Measurements from ENCODE around the gene BANK1. TPM values are rescaled to one million over a fixed set of nuclear protein-coding genes. Genes with fewer than 3 reads are reported as not detected.

Gene BANK1
- total RNA-seq, 1 donor from 2014 or later = 12.2 TPM

- no peaks in the 10 kb centered on the region for H3K4me1 ChIP-seq
- TF ChIP-seq CTCF (IDR thresholded peaks at IDR 0.05) = no peak
These were observed 121.1 kb downstream of the BANK1 start for GRCh38 chr4:101911616-101912015.

GRCh38 chr4:101914761-101915160 lies 124.2 kb downstream of the BANK1 start:
- DNase-seq (no peak), ATAC-seq (no peak)
- H3K27me3 ChIP-seq (ENCODE audit: low read depth) = no peaks in the 10 kb centered on the region
- no peak overlapping the region for H3K27ac ChIP-seq
- no peaks in the 10 kb centered on the region for H3K4me1 ChIP-seq
- no peaks in the 10 kb centered on the region for H3K36me3 ChIP-seq
- TF ChIP-seq CTCF (IDR thresholded peaks at IDR 0.05) = no peak
- no peak overlapping the region for H3K4me3 ChIP-seq
- no peaks in the 10 kb centered on the region for H3K9me3 ChIP-seq
- intact Hi-C loops (cut with DNase I) = no loop called here

More at GRCh38 chr4:101911616-101912015, 121.1 kb downstream of the BANK1 start:
- H3K27me3 ChIP-seq (ENCODE audit: low read depth) = no peaks in the 10 kb centered on the region
- no peak overlapping the region for H3K27ac ChIP-seq
- H3K4me3 ChIP-seq = no peak overlapping the region
- intact Hi-C loops (cut with DNase I) = no loop called here
- ATAC-seq (no peak), DNase-seq (no peak)
- H3K36me3 ChIP-seq = no peaks in the 10 kb centered on the region
- H3K9me3 ChIP-seq = no peaks in the 10 kb centered on the region

GRCh38 chr4:101919373-101919977 lies 128.9 kb downstream of the BANK1 start:
- Histone ChIP-seq H3K36me3 (no peaks in the 10 kb centered on the region), H3K27me3 (ENCODE audit: low read depth) (no peaks in the 10 kb centered on the region), H3K27ac (no peak overlapping the region), H3K4me1 (no peaks in the 10 kb centered on the region), H3K9me3 (no peaks in the 10 kb centered on the region), H3K4me3 (no peak overlapping the region)
- DNase-seq = no peak
- no peak for TF ChIP-seq CTCF (IDR thresholded peaks at IDR 0.05)
- no peak for ATAC-seq
- intact Hi-C loops (cut with DNase I) = no loop called here

- H3K27ac ChIP-seq = no peak overlapping the region
- intact Hi-C loops (cut with DNase I) = no loop called here
- ATAC-seq = no peak
These were observed 130.8 kb downstream of the BANK1 start for GRCh38 chr4:101921370-101921769.

GRCh38 chr4:101931619-101932018 lies 141.1 kb downstream of the BANK1 start:
- no peaks in the 10 kb centered on the region for H3K9me3 ChIP-seq
- H3K4me3 ChIP-seq = no peak overlapping the region
- H3K36me3 ChIP-seq = no peaks in the 10 kb centered on the region
- no peaks in the 10 kb centered on the region for H3K4me1 ChIP-seq
- ATAC-seq (no peak), DNase-seq (no peak)
- intact Hi-C loops (cut with DNase I) = no loop called here
- no peaks in the 10 kb centered on the region for H3K27me3 ChIP-seq (ENCODE audit: low read depth)
- no peak for TF ChIP-seq CTCF (IDR thresholded peaks at IDR 0.05)
- H3K27ac ChIP-seq = no peak overlapping the region

More at GRCh38 chr4:101921370-101921769, 130.8 kb downstream of the BANK1 start:
- H3K9me3 ChIP-seq = no peaks in the 10 kb centered on the region
- H3K36me3 ChIP-seq = no peaks in the 10 kb centered on the region
- no peak for DNase-seq
- H3K4me3 ChIP-seq = no peak overlapping the region
- no peaks in the 10 kb centered on the region for H3K27me3 ChIP-seq (ENCODE audit: low read depth)
- H3K4me1 ChIP-seq = no peaks in the 10 kb centered on the region
- TF ChIP-seq CTCF (IDR thresholded peaks at IDR 0.05) = no peak
